Measurements from ENCODE around the gene DNASE1L2.

DNA sequence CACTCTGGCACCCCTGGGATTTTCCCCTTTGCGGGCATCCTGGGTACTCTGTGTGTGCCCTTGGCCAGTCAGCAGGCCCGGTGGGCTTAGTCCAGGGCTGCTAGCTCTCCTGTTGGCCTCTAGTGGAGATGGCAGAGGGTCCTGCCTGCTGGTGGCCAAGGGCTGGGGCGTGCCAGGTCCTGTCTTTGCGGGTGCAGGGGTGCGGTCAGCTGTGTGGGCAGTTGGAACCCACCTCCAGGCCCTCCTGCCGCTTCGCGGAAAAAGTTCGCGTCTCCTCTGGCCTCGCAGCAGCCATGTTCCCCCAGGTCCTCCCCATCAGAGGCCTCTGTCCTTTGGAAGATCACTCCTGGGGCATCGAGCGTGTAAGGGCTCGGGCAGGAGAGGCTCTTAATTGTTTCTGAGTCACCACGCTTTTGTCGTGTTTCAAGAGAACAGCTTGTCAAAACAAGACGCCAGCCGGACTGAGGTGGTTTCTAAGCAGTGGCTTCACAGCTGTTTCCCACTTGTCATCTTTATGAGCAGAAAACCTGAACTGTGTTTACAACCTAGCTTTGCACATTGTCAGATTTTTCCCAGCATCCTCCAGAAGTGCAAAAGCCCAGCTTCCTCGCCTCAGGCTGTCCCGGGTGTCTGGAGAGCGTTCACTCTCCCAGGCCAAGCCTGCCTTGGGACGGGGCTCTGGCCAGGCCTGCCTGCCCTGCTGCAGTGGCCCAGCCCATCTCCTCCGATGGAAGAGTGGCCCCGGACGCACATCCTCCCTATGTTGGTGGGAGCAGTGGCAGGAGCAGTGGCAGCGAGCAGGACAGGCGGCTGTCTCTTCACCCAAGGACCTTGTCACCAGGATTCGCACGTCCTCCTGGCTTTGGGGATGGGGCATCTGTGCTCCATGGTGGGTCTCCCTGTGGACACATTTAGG lies 5.0 kb upstream of the DNASE1L2 start:
- TF ChIP-seq, protein P1, sequence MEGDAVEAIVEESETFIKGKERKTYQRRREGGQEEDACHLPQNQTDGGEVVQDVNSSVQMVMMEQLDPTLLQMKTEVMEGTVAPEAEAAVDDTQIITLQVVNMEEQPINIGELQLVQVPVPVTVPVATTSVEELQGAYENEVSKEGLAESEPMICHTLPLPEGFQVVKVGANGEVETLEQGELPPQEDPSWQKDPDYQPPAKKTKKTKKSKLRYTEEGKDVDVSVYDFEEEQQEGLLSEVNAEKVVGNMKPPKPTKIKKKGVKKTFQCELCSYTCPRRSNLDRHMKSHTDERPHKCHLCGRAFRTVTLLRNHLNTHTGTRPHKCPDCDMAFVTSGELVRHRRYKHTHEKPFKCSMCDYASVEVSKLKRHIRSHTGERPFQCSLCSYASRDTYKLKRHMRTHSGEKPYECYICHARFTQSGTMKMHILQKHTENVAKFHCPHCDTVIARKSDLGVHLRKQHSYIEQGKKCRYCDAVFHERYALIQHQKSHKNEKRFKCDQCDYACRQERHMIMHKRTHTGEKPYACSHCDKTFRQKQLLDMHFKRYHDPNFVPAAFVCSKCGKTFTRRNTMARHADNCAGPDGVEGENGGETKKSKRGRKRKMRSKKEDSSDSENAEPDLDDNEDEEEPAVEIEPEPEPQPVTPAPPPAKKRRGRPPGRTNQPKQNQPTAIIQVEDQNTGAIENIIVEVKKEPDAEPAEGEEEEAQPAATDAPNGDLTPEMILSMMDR (IDR thresholded peaks at IDR 0.05): no peak
- TF ChIP-seq POLR2A (IDR thresholded peaks at IDR 0.05): no peak

All from testis (tissue), 2 donors.